Neural crest cell (in vitro differentiated cells): ENCODE measurements around the gene FOXP1. TPM values are rescaled to one million over a fixed set of nuclear protein-coding genes. Genes with fewer than 3 reads are reported as not detected.

Experiments used
- DNase-seq: peaks from one replicate; pipeline ENCODE4 v3.0.0; 2021; ENCODE audit warnings: low read depth, mixed read lengths, low spot score
- H3K27ac Mint-ChIP-seq: one replicate; pipeline ENCODE4 v1.8.0; 2021; ENCODE audit warnings: mild to moderate bottlenecking, mixed read lengths; ENCODE audit not compliant: unreplicated experiment
- H3K27me3 Mint-ChIP-seq: 2 replicates; pipeline ENCODE4 v1.8.0; 2021; ENCODE audit warnings: low read depth, mild to moderate bottlenecking, mixed read lengths
- H3K36me3 Mint-ChIP-seq: 2 replicates; pipeline ENCODE4 v1.8.0; 2021; ENCODE audit warnings: low read depth, mild to moderate bottlenecking, mixed read lengths
- H3K4me1 Mint-ChIP-seq: 2 replicates; pipeline ENCODE4 v1.8.0; 2021; ENCODE audit warnings: mixed read lengths
- H3K4me3 Mint-ChIP-seq: one replicate; pipeline ENCODE4 v1.8.0; 2021; ENCODE audit warnings: mild to moderate bottlenecking, mixed read lengths
- H3K9me3 Mint-ChIP-seq: 2 replicates; pipeline ENCODE4 v1.8.0; 2021; ENCODE audit warnings: mixed read lengths
- CTCF ChIP-seq: fragments of 200-600 bp; sonication (generic); conservative IDR thresholded peaks from 2 replicates; pipeline ENCODE4 v1.5.0; 2021; ENCODE audit warnings: antibody characterized with exemption, mild to moderate bottlenecking
- total RNA-seq: library from RNA; stranded (reverse); gene quantifications from 2 replicates; pipeline ENCODE4 v1.2.1, GENCODE V29; 2021

Gene FOXP1
- total RNA-seq, 1 donor from 2014 or later: 22.8 TPM

- Mint-ChIP-seq H3K27me3 (peaks cover 27% of the 10 kb centered on the region), H3K27ac (no peak overlapping the region), H3K9me3 (no peaks in the 10 kb centered on the region), H3K4me1 (peaks cover 44% of the 10 kb centered on the region), H3K36me3 (no peaks in the 10 kb centered on the region), H3K4me3 (no peak overlapping the region)
- no peak for DNase-seq
- no peak for TF ChIP-seq CTCF
Measured at GRCh38 chr3:71067977-71068654, 515.4 kb downstream of the FOXP1 start.

GRCh38 chr3:71066849-71067261, 516.7 kb downstream of the FOXP1 start:
- peak overlapping the region; percentile 72 for H3K4me3 Mint-ChIP-seq
- peaks cover 37% of the 10 kb centered on the region for H3K4me1 Mint-ChIP-seq

GRCh38 chr3:71066356-71066755, 517.2 kb downstream of the FOXP1 start:
- peak overlapping the region; percentile 92 for H3K4me3 Mint-ChIP-seq
- H3K27me3 Mint-ChIP-seq: peaks cover 38% of the 10 kb centered on the region
- H3K9me3 Mint-ChIP-seq: no peaks in the 10 kb centered on the region
- no peaks in the 10 kb centered on the region for H3K36me3 Mint-ChIP-seq
- no peak for DNase-seq
- peaks cover 37% of the 10 kb centered on the region for H3K4me1 Mint-ChIP-seq
- no peak for TF ChIP-seq CTCF
- no peak overlapping the region for H3K27ac Mint-ChIP-seq

More at GRCh38 chr3:71066849-71067261, 516.7 kb downstream of the FOXP1 start:
- DNase-seq: no peak
- H3K36me3 Mint-ChIP-seq: no peaks in the 10 kb centered on the region
- no peak overlapping the region for H3K27ac Mint-ChIP-seq
- H3K27me3 Mint-ChIP-seq: peaks cover 34% of the 10 kb centered on the region
- no peaks in the 10 kb centered on the region for H3K9me3 Mint-ChIP-seq
- TF ChIP-seq CTCF: no peak

- Mint-ChIP-seq H3K4me3 (peak overlapping the region; percentile 92), H3K9me3 (no peaks in the 10 kb centered on the region), H3K36me3 (no peaks in the 10 kb centered on the region), H3K27me3 (peaks cover 42% of the 10 kb centered on the region), H3K27ac (no peak overlapping the region), H3K4me1 (peaks cover 31% of the 10 kb centered on the region)
- no peak for DNase-seq
- TF ChIP-seq CTCF: no peak
Measured at GRCh38 chr3:71065764-71066013, 517.8 kb downstream of the FOXP1 start.

GRCh38 chr3:71064956-71065763, 518.4 kb downstream of the FOXP1 start:
- H3K36me3 Mint-ChIP-seq: no peaks in the 10 kb centered on the region
- H3K9me3 Mint-ChIP-seq: no peaks in the 10 kb centered on the region
- H3K4me3 Mint-ChIP-seq: peak overlapping the region; percentile 92

More at GRCh38 chr3:71064956-71065763, 518.4 kb downstream of the FOXP1 start:
- H3K27me3 Mint-ChIP-seq: peaks cover 47% of the 10 kb centered on the region
- no peak overlapping the region for H3K27ac Mint-ChIP-seq
- DNase-seq: peak; percentile 52
- H3K4me1 Mint-ChIP-seq: peaks cover 29% of the 10 kb centered on the region
- no peak for TF ChIP-seq CTCF
